Activated B cell treated with CpG ODN at 0.5 μM for 24 hours (primary cell): Measurements from ENCODE around the gene IMP3. TPM values are rescaled to one million over a fixed set of nuclear protein-coding genes. Genes with fewer than 3 reads are reported as not detected.
"Not testable (repeated sequence)": the region's sequence is repeated elsewhere in the genome, so short reads cannot be mapped to it uniquely, and the experiment has no call there.

Experiments
- ATAC-seq: fragments of 200-7000 bp; cut with Tn5 transposase; one replicate; pipeline ENCODE4 v1.10.0; 2021; ENCODE audit warnings: low read depth, mild to moderate bottlenecking, moderate library complexity
- CTCF ChIA-PET: fragments of 350-600 bp; sonication (Branson Sonifier 250); formaldehyde crosslinking; loops from one replicate; lab custom pipeline; 2021; ENCODE audit warnings: antibody characterized with exemption; lab: Charles Lee
- POLR2A ChIA-PET: fragments of 350-600 bp; sonication (Branson Sonifier 250); formaldehyde crosslinking; loops from one replicate; lab custom pipeline; 2021; ENCODE audit warnings: antibody characterized with exemption; lab: Charles Lee
- DNase-seq: peaks from one replicate; pipeline ENCODE4 v3.0.0; 2022
- H3K27ac Mint-ChIP-seq: one replicate; pipeline ENCODE4 v1.8.0; 2020; ENCODE audit warnings: mixed read lengths
- H3K27me3 Mint-ChIP-seq: one replicate; pipeline ENCODE4 v1.8.0; 2021; ENCODE audit warnings: mixed read lengths
- H3K36me3 Mint-ChIP-seq: one replicate; pipeline ENCODE4 v1.8.0; 2021; ENCODE audit warnings: low read depth, mixed read lengths
- H3K4me1 Mint-ChIP-seq: one replicate; pipeline ENCODE4 v1.8.0; 2021; ENCODE audit warnings: mixed read lengths
- H3K4me3 Mint-ChIP-seq: one replicate; pipeline ENCODE4 v1.8.0; 2020; ENCODE audit warnings: mild to moderate bottlenecking, mixed read lengths
- H3K9me3 Mint-ChIP-seq: one replicate; pipeline ENCODE4 v1.8.0; 2020; ENCODE audit warnings: mixed read lengths
- intact Hi-C: fragments of 100-400 bp; cut with micrococcal nuclease; formaldehyde crosslinking; loops from one replicate; pipeline ENCODE4 v1.15.1; 2024
- total RNA-seq: library from RNA; stranded (reverse); gene quantifications from 2 replicates; pipeline ENCODE4 v1.2.3, GENCODE V29; 2022
- TF ChIP-seq, protein P1 (sequence below): fragments of 200-600 bp; IDR thresholded peaks from one replicate; pipeline ENCODE4 v1.8.0; 2022; ENCODE audit warnings: antibody characterized with exemption, mild to moderate bottlenecking

The IMP3 gene
- total RNA-seq, 1 donor from 2014 or later = 65.6 TPM

DNA sequence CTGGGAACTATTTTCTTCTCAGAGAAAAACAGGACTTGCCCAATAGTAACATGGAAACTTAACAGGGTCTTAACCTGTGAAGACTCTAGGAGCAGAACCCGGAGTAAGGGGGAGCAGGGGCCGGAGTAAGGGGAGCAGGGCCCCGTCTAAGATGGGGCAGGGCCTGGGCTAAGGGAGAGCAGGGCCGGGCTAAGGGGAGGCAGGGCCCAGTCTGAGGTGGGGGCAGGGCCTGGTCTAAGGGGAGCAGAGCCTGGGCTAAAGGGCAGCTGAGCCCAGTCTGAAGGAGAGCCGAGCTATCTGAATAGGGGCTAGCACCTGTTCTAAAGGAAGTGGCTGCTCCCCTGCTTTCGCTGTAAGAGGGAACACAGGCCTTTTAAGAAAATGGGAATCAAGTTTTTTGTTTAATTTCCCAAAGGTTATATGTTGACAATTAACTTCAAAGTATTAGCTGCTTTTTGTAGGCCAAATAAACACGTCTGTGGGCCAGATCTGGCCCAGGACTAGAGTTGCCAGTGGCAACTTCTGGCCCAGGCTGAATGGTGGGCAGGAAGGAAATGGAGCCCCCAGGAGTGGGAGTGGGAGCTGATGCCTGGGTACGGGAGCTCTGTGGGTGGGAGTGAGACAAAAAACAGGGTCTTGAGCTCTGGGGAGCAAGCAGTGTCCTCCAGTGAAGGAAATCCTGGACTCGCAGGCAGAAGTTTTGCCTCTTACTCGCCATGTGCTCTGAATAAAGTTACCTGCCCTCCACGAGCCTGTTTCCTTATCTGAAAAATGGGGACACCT is 40.2 kb upstream of the IMP3 start:
- DNase-seq (no peak), ATAC-seq (no peak)
- Mint-ChIP-seq H3K4me1 (peaks cover 6% of the 10 kb centered on the region), H3K36me3 (no peaks in the 10 kb centered on the region), H3K9me3 (no peaks in the 10 kb centered on the region), H3K4me3 (no peak overlapping the region), H3K27me3 (peaks cover 8% of the 10 kb centered on the region), H3K27ac (no peak overlapping the region)
- intact Hi-C loops = loop anchor here (10.0 kb wide), 1 partner anchor 275 kb away; no protein-coding TSS in a partner anchor
- TF ChIP-seq, protein P1, sequence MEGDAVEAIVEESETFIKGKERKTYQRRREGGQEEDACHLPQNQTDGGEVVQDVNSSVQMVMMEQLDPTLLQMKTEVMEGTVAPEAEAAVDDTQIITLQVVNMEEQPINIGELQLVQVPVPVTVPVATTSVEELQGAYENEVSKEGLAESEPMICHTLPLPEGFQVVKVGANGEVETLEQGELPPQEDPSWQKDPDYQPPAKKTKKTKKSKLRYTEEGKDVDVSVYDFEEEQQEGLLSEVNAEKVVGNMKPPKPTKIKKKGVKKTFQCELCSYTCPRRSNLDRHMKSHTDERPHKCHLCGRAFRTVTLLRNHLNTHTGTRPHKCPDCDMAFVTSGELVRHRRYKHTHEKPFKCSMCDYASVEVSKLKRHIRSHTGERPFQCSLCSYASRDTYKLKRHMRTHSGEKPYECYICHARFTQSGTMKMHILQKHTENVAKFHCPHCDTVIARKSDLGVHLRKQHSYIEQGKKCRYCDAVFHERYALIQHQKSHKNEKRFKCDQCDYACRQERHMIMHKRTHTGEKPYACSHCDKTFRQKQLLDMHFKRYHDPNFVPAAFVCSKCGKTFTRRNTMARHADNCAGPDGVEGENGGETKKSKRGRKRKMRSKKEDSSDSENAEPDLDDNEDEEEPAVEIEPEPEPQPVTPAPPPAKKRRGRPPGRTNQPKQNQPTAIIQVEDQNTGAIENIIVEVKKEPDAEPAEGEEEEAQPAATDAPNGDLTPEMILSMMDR = no peak
- ChIA-PET CTCF (no interaction called here), POLR2A (interaction anchor here (0.6 kb wide), 1 partner anchor 35 kb away, joined by 5 read pairs; no protein-coding TSS in a partner anchor)

DNA sequence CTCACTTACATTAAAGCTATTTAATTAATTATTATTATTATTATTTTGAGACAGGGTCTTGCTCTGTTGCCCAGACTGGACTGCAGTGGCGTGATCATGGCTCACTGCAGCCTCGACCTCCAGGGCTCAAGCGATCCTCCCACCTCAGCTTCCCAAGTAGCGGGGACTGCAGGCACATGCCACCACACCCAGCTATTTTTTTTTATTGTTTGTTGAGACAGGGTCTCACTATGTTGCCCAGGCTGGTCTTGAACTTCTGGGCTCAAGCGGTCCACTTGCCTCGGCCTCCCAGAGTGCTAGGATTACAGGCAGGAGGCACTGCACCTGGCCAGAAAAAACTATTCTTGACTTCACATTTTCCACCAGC is 38.3 kb upstream of the IMP3 start:
- DNase-seq, H3K4me1 Mint-ChIP-seq, H3K4me3 Mint-ChIP-seq, H3K27ac Mint-ChIP-seq, POLR2A ChIA-PET, H3K9me3 Mint-ChIP-seq, H3K36me3 Mint-ChIP-seq, ATAC-seq, H3K27me3 Mint-ChIP-seq, intact Hi-C loops: not testable (repeated sequence)
- CTCF ChIA-PET = interaction anchor here (1.4 kb wide), 1 partner anchor 7 kb away, joined by 3 read pairs; no protein-coding TSS in a partner anchor

DNA sequence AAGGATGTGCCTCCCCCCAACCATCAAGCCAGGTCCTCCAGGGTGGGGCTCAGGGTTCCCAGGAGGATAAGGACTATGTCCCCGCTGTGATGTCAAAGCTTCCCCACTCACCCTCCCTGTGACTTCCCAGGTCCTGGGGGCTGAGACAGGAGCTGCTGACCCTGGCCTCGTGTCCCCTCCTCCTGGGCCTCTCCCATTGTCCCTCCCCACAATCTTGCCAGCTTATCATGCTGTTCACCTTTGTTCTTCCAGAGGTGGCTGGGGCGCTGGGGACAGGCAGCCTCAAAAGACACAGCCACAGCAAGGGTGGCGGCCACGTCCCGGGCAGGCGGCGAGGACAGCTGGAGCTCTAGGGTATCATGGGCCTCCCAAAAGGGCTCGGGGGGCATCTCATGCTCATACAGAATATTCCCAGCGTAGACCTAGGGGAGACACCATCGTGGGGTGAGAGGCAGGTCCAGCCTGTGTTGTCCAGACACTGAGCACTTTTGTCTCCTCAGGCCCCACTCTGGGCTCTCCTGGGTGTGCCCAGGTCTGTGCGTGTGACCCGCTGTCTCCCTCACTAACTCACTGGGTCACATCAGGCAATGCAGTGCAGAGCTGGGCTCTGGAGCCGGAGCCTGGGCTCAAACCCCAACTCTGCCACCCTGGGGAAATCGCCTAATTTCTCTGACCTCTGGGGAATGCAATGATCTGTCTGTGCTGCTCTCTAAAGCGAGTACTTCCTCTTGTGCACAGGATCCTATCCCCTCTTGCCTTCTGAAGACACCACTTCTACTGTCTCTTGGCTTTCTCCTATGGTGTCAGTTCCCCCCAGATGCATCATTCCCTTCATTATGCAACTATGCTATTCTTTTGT is 37.7 kb upstream of the IMP3 start:
- POLR2A ChIA-PET = no interaction called here
- DNase-seq (no peak), ATAC-seq (peak; percentile 21)
- Mint-ChIP-seq H3K27me3 (peaks cover 6% of the 10 kb centered on the region), H3K9me3 (no peaks in the 10 kb centered on the region), H3K4me3 (no peak overlapping the region), H3K27ac (no peak overlapping the region), H3K36me3 (no peaks in the 10 kb centered on the region), H3K4me1 (peaks cover 4% of the 10 kb centered on the region)
- intact Hi-C loops = no loop called here
- CTCF ChIA-PET = interaction anchor here (0.6 to 1.4 kb wide), 2 partner anchors 8 to 205 kb away, joined by 3 read pairs; no protein-coding TSS in a partner anchor
- TF ChIP-seq, protein P1 = no peak

DNA sequence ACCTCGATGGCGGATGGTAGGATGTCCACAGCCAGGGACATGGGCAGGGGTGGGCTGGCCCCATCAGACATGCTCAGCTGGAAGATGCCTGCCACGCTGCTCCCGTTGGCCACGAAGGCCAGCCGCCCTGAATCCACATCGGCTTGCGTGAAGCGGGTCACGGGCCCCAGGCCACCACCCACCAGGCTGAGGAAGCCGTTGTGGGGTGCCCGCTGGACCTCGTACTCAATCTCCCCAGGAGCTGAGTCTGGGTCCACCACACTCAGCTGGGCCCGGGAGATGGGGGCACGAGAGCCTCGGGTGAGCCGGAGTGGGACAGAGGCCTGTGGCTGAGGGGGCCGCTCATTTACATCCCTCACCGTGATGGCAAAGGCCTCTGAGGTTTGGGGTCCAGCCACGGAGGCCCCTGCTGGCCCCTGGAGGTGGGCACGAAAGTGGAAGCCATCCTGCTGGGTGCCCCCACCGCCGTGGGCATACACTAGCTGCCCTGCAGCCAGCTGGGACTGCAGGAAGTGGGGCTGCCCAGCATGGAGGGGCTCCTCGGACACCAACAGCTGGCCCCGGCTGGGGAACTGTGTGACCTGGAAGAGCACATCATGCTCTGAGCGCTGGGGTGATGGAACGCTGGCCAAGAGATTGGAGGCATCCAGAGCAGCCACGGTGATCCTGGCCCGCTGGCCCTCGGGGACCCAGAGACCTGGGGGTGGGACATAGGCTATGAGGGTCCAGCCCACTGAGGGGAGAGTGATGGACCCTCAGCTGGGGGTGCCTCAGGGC is 36.9 kb upstream of the IMP3 start:
- TF ChIP-seq, protein P1 = no peak
- Mint-ChIP-seq H3K4me1 (peaks cover 4% of the 10 kb centered on the region), H3K4me3 (no peak overlapping the region), H3K9me3 (no peaks in the 10 kb centered on the region), H3K36me3 (no peaks in the 10 kb centered on the region), H3K27ac (no peak overlapping the region), H3K27me3 (peaks cover 6% of the 10 kb centered on the region)
- CTCF ChIA-PET = interaction anchor here (1.4 kb wide), 1 partner anchor 9 kb away, joined by 3 read pairs; no protein-coding TSS in a partner anchor
- DNase-seq (no peak), ATAC-seq (no peak)
- POLR2A ChIA-PET = no interaction called here
- intact Hi-C loops = no loop called here

DNA sequence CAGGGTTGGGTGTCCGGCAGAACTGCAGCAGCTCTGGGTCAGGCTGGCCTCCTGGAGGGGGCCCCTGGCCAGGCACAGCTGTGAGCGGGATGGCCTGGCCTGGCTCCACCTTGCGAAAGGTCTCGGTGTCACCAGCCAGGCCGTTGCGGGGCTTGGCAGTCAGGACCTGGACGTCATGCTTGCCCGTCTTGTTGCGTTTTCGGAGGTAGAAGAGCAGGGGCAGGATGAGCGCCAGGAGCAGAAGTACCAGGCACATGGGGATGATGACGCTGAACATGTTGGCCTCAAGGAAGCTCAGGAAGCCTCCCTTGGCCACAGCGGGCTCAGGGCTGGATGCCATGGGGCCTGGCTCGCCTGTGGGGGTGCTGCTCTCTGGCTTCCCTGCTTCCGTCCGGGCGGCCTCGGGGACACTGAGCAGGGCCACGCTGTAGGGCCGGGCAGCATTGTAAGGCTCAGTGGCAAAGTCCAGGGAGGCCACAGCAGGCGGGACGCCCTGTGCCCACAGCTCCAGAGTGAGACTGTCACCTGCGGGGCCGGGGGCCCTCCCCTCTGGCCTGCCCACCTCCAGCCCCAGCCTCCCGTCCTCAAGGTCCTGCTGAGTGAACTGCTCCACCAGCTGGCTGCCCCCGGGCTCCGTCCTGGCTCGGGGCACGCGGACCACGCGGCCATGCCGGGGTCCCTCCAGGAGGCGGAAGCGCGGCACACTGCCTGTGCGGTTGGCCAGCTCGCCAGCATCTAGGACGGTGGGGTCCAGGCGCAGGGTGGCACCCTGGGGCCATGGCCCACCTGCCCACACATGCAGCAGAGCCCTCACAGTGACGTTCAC is 35.8 kb upstream of the IMP3 start:
- H3K4me3 Mint-ChIP-seq = no peak overlapping the region
- no peak for ATAC-seq
- peaks cover 4% of the 10 kb centered on the region for H3K4me1 Mint-ChIP-seq
- no peaks in the 10 kb centered on the region for H3K9me3 Mint-ChIP-seq
- ChIA-PET CTCF (no interaction called here), POLR2A (no interaction called here)
- H3K36me3 Mint-ChIP-seq = no peaks in the 10 kb centered on the region
- no peak overlapping the region for H3K27ac Mint-ChIP-seq
- TF ChIP-seq, protein P1 = no peak
- intact Hi-C loops = no loop called here
- H3K27me3 Mint-ChIP-seq = peaks cover 6% of the 10 kb centered on the region
- no peak for DNase-seq
